GM21723 (cell line): ENCODE data around the gene PRMT3.
"Not testable (repeated sequence)": the region's sequence is repeated elsewhere in the genome, so short reads cannot be mapped to it uniquely, and the experiment has no call there.

Experiments used
- ATAC-seq: cut with Tn5 transposase; IDR thresholded peaks from one replicate; pipeline ENCODE4 v1.9.1; 2021; ENCODE audit warnings: mild to moderate bottlenecking, moderate library complexity; ENCODE audit not compliant: unreplicated experiment

PRMT3 gene

DNA sequence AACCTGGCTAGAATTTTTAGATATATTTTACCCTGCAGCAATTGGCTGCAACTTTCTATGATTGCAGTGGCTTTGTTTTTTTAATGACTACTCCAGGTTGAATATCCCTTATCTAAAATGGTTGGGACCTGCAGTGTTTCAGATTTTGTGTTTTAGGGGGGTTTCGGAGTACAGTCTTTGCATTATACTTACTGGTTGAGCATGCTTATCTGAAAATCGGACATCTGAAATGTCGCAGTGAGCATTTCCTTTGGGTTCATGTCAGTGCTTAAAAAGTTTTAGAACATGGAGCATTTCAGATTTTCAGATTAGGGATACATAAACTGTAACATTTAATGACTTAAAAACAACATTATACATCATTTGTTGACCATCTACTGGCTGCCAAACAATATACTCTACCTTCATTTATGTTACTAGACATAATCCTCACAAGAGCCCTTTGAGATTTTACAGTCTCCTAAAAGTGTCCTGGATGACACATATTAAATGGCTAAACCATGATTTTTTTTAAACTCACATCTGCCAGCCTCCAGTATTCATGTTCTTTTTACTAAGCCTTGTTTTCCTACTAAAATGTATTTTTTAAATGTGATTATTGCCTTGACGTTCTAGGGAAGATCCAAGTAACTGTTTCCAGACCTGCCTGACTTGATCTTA lies 66.3 kb downstream of the PRMT3 start:
- no peak for ATAC-seq

DNA sequence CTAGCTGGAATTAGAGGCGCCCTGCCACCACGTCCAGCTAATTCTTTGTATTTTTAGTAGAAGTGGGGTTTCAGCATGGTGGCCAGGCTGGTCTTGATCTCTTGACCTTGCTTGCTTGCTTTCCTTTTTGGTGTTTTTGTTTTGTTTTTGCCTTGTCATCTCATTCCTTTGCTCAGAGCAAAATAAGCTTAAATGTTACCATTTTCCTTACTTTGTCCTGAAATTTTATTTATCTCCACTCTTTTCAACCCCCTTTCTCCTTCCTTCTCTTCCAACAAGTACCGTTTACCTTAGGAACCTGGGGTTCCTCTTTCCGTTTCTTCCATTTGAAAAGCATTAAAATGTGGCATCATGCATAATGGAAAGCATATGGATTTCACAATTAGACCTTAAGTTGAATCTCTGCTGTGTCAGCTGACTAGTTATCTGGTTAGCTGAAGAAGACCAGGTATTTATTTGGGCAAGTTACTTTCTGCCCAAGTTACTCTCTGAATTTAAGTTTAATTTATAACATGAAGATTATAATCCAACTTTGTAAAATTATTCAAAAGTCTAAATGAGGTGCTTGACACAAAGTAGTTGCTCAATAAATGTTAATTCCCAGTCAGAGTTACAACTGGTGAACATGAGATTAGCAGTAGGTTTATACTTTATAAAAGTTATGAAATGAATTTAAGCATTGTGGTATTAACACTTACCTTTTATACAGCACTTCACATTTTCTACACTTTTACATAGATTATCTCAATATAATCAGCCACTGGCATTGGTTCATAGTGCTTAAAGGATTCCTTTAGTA lies 69.7 kb downstream of the PRMT3 start:
- ATAC-seq = no peak

DNA sequence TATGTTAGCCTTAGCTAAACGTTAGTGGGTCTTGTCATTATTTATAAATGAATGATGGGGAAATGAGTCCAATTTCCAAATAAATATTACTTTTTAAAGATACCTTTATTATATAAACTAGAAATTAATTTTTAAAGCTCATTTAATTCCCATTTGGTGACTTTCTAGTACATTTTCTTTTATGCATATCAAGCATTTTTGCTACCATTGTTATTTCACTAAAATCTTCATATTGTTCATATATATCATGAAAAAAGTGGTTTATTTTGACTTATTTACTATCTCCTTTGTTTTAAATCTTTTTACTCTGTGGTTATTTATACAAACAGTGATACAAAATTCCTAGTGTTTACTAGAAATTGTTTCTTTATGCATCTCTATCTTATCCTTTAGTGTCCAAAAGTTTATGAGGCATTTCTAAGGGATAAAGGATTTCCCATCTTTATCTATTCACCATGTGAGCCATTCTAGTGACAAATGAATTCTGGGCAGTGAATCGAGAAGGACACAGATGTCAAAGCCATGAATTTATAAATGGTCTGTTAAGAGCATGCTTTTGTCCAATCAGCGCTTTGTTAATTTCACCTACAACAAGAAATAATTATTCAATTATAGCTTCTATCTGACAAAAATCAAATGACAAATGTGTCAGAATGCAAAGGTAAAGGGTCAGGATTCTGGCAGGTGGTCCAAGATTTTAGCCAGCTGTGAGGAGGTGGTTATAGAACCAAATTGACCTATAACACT lies 70.6 kb downstream of the PRMT3 start:
- no peak for ATAC-seq

DNA sequence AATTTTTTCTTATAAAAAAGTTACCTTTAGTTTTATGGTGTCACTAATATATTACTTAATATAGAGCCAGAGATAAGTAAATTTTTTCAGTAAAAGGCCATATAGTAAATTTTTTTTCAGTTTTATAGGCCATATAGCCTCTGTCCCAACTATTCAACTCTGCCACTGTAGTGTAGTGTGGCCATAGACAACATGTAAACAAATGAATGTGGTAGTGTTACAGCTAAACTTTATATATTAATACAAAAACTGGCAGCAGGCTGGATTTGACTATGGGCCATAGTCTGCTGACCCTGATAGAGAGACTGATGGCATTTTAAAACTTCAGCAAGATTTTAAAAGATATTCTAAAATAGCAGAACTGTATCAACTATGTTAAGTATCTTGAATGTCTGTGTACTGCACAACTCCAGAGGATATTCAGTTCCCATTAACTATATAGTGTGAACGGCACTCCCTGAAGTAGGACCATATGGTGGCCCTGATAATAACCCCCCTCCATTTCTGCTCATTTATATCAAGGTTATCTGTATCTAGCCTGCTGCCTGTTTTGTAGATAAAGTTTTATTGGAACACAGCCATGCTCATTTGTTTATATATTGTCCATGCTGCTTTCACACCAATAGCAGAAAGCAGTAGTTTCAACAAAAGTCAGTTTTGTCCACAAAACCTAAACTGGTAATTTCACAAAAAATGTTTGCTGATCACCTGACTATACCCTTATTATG lies 71.6 kb downstream of the PRMT3 start:
- no peak for ATAC-seq

DNA sequence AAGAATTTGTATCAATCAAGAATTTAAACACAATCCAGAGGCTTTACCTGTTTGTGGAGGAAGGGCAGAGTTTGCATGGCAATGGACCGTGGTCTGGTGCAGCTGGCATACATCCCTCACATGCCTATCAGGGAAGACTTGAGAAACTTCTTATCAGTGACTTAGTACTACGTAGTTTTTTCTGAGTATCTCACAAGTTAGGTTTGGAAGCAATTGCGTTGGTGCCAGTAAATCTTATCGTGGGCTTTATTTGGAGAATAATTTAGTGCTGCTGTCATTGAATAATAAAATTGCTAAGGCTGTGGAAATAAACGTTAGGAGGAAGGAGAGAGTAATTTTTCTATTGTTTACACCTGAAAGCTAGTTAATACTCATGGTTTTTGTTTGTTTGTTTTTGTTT lies 72.3 kb downstream of the PRMT3 start:
- ATAC-seq = no peak

DNA sequence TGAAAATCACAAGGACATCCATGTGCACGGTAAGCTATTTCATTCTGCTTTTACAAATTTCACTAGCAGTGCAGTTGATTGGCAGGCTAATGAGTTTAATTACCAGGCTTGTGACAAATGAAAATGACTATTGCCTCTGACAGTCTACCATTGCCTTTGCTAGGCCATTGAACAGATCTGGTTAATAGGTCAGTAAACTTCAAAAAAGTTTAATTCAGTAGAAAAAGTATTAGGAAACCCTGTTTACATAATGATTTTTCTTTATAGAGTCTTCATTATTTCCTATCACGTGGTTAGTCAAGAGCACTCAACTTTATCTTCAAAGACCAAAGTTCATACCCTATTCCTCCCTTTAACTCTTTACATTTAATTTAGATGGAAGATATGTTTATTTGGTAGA lies 77.0 kb downstream of the PRMT3 start:
- no peak for ATAC-seq

DNA sequence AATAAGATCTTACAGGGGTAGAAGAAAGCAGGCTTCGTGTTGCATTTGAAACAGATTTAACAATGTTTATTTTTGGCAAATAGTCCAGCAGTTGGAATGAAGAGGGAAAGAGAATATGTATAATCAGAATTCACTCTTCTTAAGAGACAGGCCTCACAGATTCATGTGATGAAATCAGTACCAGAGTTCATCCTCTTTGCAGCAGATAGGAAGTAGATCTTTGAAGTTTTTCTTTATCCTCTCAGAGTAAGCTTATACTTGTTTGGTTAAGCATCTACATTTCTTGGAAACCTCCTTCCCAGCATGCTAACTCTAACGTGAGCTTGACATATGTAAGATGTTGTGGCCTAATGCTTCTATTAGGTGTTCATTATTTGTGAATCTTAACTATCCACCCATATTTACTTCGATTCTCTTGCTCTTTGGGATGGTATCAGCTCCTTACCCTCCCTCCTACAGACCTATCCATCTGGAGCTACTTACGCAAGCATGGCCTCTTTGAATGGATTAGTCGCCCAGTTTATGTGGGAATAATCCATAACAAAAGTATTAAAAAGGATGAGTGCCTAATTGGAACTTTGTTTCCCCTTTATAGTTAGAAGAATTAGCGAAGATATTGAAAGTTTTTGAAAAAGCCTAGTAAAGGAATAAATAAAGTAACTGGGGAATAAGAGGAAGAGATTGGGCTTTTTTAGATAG lies 80.1 kb downstream of the PRMT3 start:
- no peak for ATAC-seq

DNA sequence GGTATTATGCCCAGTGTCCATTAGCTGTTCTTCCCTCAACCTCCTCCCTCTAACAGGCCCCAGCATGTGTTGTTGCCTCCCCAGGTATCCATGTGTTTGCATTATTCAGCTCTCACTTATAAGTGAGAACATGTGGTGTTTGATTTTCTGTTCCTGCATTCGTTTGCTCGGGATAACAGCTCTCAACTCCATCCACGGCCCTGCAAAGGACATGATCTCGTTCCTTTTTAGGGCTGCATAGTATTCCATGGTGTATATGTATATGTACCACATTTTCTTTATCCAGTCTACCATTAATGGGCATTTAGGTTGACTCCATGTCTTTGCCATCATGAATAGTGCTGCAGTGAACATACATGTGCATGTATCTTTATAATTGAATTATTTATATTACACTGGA lies 82.8 kb downstream of the PRMT3 start:
- ATAC-seq = no peak

DNA sequence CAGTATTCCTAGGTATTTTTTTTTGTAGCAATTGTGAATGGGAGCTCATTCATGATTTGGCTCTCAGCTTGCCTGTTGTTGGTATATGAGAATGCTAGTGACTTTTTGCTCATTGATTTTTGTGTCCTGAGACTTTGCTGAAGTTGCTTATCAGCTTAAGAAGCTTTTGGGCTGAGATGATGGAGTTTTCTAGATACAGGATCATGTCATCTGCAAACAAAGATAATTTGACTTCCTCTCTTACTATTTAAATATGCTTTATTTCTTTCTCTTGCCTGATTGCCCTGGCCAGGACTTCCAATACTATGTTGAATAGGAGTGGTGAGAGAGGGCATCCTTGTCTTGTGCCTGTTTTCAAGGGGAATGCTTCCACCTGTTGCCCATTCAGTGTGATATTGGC lies 84.4 kb downstream of the PRMT3 start:
- not testable (repeated sequence) for ATAC-seq

DNA sequence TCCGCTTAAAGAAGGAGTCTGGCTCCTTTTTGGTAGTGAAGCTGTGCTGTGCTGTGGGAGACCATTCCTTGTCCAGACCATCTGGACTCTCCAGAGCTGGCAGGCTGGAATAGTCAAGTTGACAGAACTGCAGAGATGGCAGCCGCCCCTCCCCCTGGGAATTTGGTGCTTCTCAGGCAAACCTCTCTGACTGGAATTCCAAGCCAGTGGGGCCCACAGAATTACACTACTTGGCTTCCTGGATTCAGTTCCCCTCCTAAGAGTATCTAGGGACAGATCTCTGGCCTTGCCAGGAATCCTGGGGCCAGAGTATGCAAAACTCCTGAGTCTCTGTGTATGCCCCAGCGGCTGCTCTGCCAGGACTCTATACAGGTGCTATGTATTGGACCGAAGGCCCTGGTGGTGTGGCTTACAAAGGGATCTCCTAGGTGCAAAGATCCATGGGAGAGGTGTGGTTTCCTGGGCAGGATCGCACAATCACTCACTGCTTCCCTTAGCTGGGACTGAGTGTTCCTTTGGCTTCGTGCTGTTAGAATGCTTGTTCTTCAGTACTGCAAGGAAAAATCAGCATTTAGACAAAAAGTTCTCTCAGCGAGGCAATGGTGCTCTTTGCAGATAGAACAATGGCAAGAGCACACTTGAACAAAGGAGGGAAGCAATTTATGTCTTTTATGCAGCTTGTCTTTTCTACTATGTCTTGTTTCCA lies 86.8 kb downstream of the PRMT3 start:
- ATAC-seq = no peak

DNA sequence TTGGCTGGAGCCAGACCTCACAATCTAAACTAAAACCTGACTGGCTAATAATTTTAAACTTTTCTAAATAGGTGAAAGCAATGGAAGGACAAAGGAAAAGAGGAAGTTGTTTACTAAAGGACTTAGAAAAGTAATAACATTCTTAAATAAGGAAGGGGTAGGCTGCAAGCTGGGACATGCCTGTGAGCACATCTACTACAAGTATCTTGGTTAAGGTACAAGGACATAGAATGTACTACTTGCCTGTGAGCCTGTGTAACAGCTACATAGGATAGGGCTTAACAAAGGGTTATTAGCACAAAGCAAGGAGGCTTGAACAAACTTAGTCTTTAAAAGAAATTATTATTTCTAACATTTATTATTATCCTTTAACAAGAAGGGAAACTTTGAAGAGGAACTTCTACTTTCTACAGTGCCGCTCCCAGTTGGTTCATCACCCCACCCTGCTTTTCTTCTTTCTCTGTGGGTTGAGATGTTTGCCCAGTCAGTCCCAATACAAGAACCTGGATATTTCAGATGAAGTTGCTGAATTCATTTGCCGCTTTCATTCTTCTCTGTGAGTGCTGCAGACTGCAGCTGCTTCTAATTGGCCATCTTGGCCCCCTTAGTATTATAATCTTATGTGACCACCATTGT lies 87.5 kb downstream of the PRMT3 start:
- peak; percentile 60 for ATAC-seq

DNA sequence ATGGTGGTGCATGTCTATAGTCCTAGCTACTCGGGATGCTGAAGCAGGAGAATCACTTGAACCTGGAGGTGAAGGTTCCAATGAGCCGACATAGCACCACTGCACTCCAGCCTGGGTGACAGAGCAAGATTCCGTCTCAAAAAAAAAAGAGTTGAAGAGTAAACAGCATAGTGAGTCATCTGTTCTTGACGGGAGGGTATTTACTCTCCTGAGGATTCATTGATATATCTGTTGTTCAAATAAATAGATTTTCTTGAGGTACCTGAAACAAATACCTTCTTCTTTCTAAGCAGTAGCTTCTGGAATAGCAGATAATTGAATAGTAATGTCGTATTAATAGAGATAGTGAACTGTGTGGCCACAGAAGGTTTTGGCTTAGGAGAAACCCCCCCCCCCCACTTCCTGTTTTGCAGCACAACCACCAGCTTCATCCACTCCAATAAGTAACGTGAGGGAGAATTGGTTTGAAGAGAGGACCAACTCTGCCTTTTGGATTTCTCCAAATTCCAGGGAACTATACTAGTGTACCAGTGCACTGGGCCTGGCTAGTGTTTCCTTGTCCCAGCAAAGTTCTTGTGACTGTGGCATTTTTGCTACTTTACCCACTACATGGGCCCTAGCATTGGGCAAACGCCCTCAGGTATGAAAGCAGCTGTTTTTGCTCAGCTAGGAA lies 90.0 kb downstream of the PRMT3 start:
- ATAC-seq = no peak

DNA sequence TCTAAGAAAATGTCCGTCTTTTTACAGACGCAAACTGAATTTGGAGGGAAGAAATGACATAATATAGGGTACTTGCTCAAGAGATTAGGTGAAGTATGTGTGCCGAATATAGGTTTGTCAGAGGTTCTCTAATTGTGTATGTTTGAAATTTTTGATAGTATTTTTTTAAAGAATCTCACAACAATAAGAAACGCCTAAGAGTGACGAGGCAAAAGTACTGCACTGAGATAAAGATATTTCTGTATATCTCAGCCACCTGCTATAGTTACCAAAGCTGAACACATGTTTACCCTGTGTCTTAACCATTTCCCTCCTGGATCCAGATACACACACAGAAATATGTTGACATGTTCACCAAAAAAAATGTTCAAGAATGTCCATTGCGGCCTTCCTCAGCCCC lies 92.0 kb downstream of the PRMT3 start:
- ATAC-seq = no peak

DNA sequence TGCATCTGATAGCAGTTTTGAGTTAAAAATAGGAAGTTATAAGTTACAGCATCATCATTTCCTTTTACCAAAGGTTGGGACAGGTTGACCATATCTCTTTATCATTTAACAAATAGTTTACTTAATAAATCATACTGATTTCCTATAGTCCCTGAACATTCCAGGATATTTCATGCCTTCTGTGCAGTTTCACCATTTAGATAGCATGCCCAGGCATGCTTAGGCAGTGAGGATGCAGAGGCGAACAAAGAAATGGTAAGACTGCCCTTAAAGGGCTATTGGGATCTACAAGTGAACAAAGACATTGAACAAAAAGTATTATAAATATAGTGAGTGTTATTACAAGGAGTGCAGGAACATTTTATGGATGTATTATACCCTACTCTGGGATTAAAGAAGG lies 96.4 kb downstream of the PRMT3 start:
- ATAC-seq = no peak

DNA sequence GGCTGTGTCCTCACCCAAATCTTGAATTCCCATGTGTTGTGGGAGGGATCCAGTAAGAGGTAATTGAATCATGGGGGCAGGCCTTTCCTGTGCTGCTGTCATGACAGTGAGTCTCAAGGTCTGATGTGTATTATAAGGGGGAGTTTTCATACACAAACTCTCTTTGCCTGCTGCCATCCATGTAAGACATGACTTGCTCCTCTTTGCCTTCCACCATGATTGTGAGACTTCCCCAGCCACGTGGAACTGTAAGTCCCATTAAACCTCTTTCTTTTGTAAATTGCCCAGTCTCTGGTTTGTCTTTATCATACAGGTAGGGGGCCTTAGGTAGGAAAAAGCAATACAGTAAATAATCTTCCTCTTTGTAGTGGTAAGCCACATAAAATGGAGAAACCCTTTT lies 96.9 kb downstream of the PRMT3 start:
- not testable (repeated sequence) for ATAC-seq

DNA sequence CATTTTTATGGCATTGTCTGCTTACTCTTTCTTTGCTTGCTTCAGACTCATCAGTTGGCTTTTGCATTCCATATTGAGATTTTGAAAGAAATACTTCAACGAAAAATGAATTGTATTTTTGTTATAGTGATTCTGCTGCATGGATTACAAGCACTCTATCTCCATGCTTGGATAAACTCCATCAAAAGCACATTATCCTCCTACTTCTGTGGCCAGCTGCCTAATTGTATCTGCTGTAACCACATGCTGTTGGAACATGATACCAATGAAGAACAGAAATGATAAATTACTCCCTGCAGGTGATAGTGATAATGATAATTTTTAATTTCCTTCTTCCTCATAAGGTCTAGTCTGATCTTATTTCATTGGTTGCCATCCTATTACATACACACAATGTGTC lies 100.8 kb downstream of the PRMT3 start:
- no peak for ATAC-seq

DNA sequence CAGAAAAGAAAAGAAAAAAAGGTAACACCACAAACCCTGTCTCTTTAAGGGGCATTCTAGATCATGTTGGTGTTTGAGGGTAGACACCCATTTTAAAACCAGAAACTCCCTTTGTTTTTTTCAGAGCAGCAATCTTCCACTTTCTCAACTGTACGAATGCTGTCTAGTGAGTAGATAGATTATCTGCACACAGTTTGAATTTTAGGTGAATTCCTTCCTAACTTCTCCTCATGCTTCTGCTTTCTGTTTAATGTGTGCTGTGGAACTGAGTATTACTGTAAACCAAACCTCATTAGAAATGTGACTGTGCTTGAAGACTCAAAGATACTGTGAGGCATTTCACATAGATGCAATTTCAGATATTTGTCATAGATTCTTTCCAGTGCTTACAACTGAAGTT lies 102.4 kb downstream of the PRMT3 start:
- ATAC-seq = peak; percentile 68

DNA sequence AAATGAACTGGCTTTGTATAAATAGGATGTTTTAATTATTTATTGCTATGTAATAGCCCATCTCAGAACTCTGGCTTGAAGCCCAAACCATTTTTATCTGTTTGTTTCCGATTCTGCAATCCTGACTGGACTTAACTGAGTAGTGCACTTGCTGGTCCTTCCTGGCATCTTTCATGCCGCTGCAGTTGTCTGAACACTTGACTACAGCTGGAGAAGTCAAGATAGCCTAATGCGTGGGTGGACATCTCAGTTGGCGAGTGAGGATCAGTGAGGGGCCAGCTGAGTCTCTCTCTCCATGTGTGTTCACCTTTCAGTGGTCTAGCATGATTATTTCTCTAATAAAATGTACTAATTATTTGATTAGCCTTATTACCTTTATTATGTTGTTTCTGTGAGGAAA lies 105.8 kb downstream of the PRMT3 start:
- no peak for ATAC-seq
